ENCODE results near the gene GP5. TPM values are rescaled to one million over a fixed set of nuclear protein-coding genes. Genes with fewer than 3 reads are reported as not detected.

GP5 gene
- total and polyA plus RNA-seq, 2 donors (not counting 1 experiment from before 2014, with no cell fraction given) = 0.01 to 0.15 TPM

DNA sequence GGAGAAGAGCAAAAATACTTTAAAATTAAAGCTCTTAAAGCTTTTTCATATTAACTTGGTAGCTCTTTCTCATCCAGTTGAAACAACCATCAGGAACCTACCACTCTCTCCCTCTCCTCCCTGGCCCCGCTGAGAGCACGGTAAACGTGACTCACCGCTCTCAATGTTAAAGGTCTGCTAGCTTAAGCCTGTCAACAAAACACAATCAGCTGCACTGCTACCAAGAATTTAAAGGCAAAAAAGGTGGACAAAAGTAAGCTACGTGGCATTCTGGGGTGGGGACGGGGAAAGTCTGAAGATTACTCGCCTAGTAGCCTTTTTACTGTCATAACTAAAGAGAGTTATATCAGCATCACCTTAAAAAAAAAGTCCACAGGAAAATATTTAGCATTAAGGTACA, 8.4 kb upstream of the GP5 start:
- no peak for ATAC-seq (ENCODE audit: low read depth)
- H3K4me2 ChIP-seq (replicated peaks; ENCODE audit: low read depth, low read length, poor library complexity, severe bottlenecking) = no peak overlapping the region
- no peak overlapping the region for H3K9ac ChIP-seq (ENCODE audit: low read length)
- H3K4me3 ChIP-seq (ENCODE audit: control extremely low read depth in 1 of 5, extremely low read depth in 1 of 5, insufficient read depth in 1 of 5, low read depth in 2 of 5, low read length in 4 of 5) = no peak overlapping the region
- Mint-ChIP-seq H3K4me3 (no peak overlapping the region), H3K9me3 (ENCODE audit: insufficient read depth) (no peaks in the 10 kb centered on the region), H3K27me3 (no peaks in the 10 kb centered on the region), H3K27ac (no peak overlapping the region), H3K4me1 (no peaks in the 10 kb centered on the region)
- no peaks in the 10 kb centered on the region for H3K79me2 ChIP-seq (ENCODE audit: control insufficient read depth, insufficient read depth, low read length)
- no peaks in the 10 kb centered on the region for H3K27me3 ChIP-seq (replicated peaks in 1 of 4; ENCODE audit: control extremely low read depth in 1 of 4, control insufficient read depth in 3 of 4, insufficient read depth in 4 of 4, low read length in 3 of 4)
- no peak overlapping the region for H2AFZ ChIP-seq (ENCODE audit: insufficient read depth, low read depth, low read length, poor library complexity, severe bottlenecking)
- POLR2A ChIA-PET = no interaction called here
- H3K36me3 ChIP-seq (replicated peaks in 1 of 2; ENCODE audit: control extremely low read depth in 1 of 2, control insufficient read depth in 1 of 2, extremely low read depth in 1 of 2, insufficient read depth in 2 of 2, low read length in 1 of 2) = peaks cover 5 to 15% of the 10 kb centered on the region in 2 experiments
- WGBS (ENCODE audit: insufficient coverage) = no CpG with 5 or more reads among the region's 7 CpGs
- CTCF ChIA-PET = interaction anchor here (1.0 to 2.7 kb wide), 11 partner anchors 9 to 77 kb away, joined by 3 to 7 read pairs (median 4); partner anchors contain the start of gene GP5
- DNase-seq = no peak
- no peaks in the 10 kb centered on the region for H3K4me1 ChIP-seq (ENCODE audit: control insufficient read depth in 2 of 2, insufficient read depth in 2 of 2, low read length in 2 of 2)
- H4K20me1 ChIP-seq (ENCODE audit: control insufficient read depth, insufficient read depth, low read length, poor library complexity, severe bottlenecking) = no peaks in the 10 kb centered on the region
- intact Hi-C loops (cut with micrococcal nuclease) = loop anchor here (10.0 kb wide), 2 partner anchors 1593 to 1843 kb away; no protein-coding TSS in a partner anchor
- TF ChIP-seq CTCF (IDR thresholded peaks at IDR 0.05) (no peak), EZH2 (IDR thresholded peaks at IDR 0.05; ENCODE audit: borderline replicate concordance, insufficient read depth, low read depth, low read length, poor library complexity, severe bottlenecking) (no peak)
- no peaks in the 10 kb centered on the region for H3K9me3 ChIP-seq (ENCODE audit: control extremely low read depth in 1 of 3, control insufficient read depth in 2 of 3, insufficient read depth in 1 of 3, low read length in 2 of 3)
- H3K27ac ChIP-seq (ENCODE audit: low read length in 2 of 2) = no peak overlapping the region

- Histone ChIP-seq H3K9me3 (ENCODE audit: control extremely low read depth in 1 of 3, control insufficient read depth in 2 of 3, insufficient read depth in 1 of 3, low read length in 2 of 3) (no peaks in the 10 kb centered on the region), H3K27ac (ENCODE audit: low read length in 2 of 2) (no peak overlapping the region), H3K4me3 (ENCODE audit: control extremely low read depth in 1 of 5, extremely low read depth in 1 of 5, insufficient read depth in 1 of 5, low read depth in 2 of 5, low read length in 4 of 5) (no peak overlapping the region), H3K9ac (ENCODE audit: low read length) (no peak overlapping the region), H3K4me1 (ENCODE audit: control insufficient read depth in 2 of 2, insufficient read depth in 2 of 2, low read length in 2 of 2) (no peaks in the 10 kb centered on the region), H2AFZ (ENCODE audit: insufficient read depth, low read depth, low read length, poor library complexity, severe bottlenecking) (no peak overlapping the region), H3K4me2 (replicated peaks; ENCODE audit: low read depth, low read length, poor library complexity, severe bottlenecking) (no peak overlapping the region), H3K27me3 (replicated peaks in 1 of 4; ENCODE audit: control extremely low read depth in 1 of 4, control insufficient read depth in 3 of 4, insufficient read depth in 4 of 4, low read length in 3 of 4) (no peaks in the 10 kb centered on the region), H3K79me2 (ENCODE audit: control insufficient read depth, insufficient read depth, low read length) (no peaks in the 10 kb centered on the region), H3K36me3 (replicated peaks in 1 of 2; ENCODE audit: control extremely low read depth in 1 of 2, control insufficient read depth in 1 of 2, extremely low read depth in 1 of 2, insufficient read depth in 2 of 2, low read length in 1 of 2) (peaks cover 5 to 10% of the 10 kb centered on the region in 2 experiments), H4K20me1 (ENCODE audit: control insufficient read depth, insufficient read depth, low read length, poor library complexity, severe bottlenecking) (no peaks in the 10 kb centered on the region)
- no peaks in the 10 kb centered on the region for H3K27me3 Mint-ChIP-seq
- H3K27ac Mint-ChIP-seq = no peak overlapping the region
- no peak overlapping the region for H3K4me3 Mint-ChIP-seq
- 100% methylated on average over 1 of the region's 2 CpGs for WGBS (ENCODE audit: insufficient coverage)
- no peak for ATAC-seq (ENCODE audit: low read depth)
- ChIA-PET CTCF (interaction anchor here (0.9 to 3.3 kb wide), 8 partner anchors 9 to 1938 kb away, joined by 3 to 45 read pairs (median 3); no protein-coding TSS in a partner anchor), POLR2A (no interaction called here)
- TF ChIP-seq EZH2 (IDR thresholded peaks at IDR 0.05; ENCODE audit: borderline replicate concordance, insufficient read depth, low read depth, low read length, poor library complexity, severe bottlenecking) = no peak
- TF ChIP-seq CTCF (IDR thresholded peaks at IDR 0.05) = no peak
- no peaks in the 10 kb centered on the region for H3K4me1 Mint-ChIP-seq
- no peaks in the 10 kb centered on the region for H3K9me3 Mint-ChIP-seq (ENCODE audit: insufficient read depth)
- intact Hi-C loops (cut with micrococcal nuclease) = loop anchor here (10.0 kb wide), 2 partner anchors 1591 to 1841 kb away; no protein-coding TSS in a partner anchor
- no peak for DNase-seq
Measured at GRCh38 chr3:194405766-194406165, 6.7 kb upstream of the GP5 start.
